HEK293T (cell line): ENCODE measurements around the gene FAM229A.

Experiments
- BHLHE40 ChIP-seq: fragments of 450-650 bp; IDR thresholded peaks from 2 replicates; pipeline ENCODE4 v1.6.1; 2016; ENCODE audit warnings: mild to moderate bottlenecking, moderate library complexity, borderline replicate concordance
- FOXA1 ChIP-seq: fragments of 450-650 bp; IDR thresholded peaks from 2 replicates; pipeline ENCODE4 v1.6.1; 2016; ENCODE audit warnings: mild to moderate bottlenecking
- FOXK2 ChIP-seq: fragments of 450-650 bp; IDR thresholded peaks from 2 replicates; pipeline ENCODE4 v1.6.1; 2016; ENCODE audit warnings: mild to moderate bottlenecking
- FOXM1 ChIP-seq: fragments of 450-650 bp; IDR thresholded peaks from 2 replicates; pipeline ENCODE4 v1.6.1; 2017; ENCODE audit warnings: mild to moderate bottlenecking, borderline replicate concordance
- HDGF ChIP-seq: fragments of 450-650 bp; IDR thresholded peaks from 2 replicates; pipeline ENCODE4 v1.6.1; 2017; ENCODE audit warnings: antibody characterized with exemption, borderline replicate concordance
- LEF1 ChIP-seq: fragments of 450-650 bp; IDR thresholded peaks from 2 replicates; pipeline ENCODE4 v1.6.1; 2017; ENCODE audit warnings: mild to moderate bottlenecking, borderline replicate concordance
- NFRKB ChIP-seq: fragments of 450-650 bp; IDR thresholded peaks from 2 replicates; pipeline ENCODE4 v1.6.1; 2016; ENCODE audit warnings: mild to moderate bottlenecking, moderate library complexity
- SP1 ChIP-seq: fragments of 450-650 bp; IDR thresholded peaks from 2 replicates; pipeline ENCODE4 v1.6.1; 2017
- TF ChIP-seq, protein P1 (sequence below): fragments of 450-650 bp; IDR thresholded peaks from 2 replicates; pipeline ENCODE4 v1.6.1; 2016

DNA sequence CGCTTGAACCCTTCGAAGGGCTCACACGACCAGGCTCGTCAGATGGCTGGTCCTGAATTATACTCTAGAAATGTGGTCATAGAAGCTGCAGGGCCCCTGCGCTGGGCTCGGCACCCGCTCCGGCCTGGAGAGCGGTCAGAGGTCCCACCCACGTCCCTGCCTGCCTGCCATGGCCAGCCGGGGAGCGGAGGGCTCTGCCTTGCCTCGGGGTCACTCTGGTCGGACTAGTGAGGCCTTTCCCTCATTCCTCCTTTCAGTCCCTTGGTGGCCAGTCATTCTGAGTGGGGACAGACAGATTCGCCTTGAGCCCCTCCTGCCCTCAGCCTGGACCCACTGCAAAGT, 25.7 kb downstream of the FAM229A start:
- TF ChIP-seq, protein P1, sequence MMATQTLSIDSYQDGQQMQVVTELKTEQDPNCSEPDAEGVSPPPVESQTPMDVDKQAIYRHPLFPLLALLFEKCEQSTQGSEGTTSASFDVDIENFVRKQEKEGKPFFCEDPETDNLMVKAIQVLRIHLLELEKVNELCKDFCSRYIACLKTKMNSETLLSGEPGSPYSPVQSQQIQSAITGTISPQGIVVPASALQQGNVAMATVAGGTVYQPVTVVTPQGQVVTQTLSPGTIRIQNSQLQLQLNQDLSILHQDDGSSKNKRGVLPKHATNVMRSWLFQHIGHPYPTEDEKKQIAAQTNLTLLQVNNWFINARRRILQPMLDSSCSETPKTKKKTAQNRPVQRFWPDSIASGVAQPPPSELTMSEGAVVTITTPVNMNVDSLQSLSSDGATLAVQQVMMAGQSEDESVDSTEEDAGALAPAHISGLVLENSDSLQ = no peak
- no peak for TF ChIP-seq LEF1
- no peak for TF ChIP-seq HDGF
- no peak for TF ChIP-seq FOXK2
- no peak for TF ChIP-seq FOXM1
- no peak for TF ChIP-seq NFRKB
- TF ChIP-seq BHLHE40 = no peak
- TF ChIP-seq SP1 = no peak
- TF ChIP-seq FOXA1 = no peak
